ENCODE results near the gene CRTC3.

CRTC3 gene

GRCh38 chr15:90513893-90514292 is 15.8 kb upstream of the CRTC3 start:
- in situ Hi-C loops (cut with MboI; ENCODE audit: low sequenced_read_pairs), result loop anchor here (25.0 kb wide), 1 partner anchor 373 kb away; the partner anchor contains the start of gene FES

- in situ Hi-C loops (cut with MboI; ENCODE audit: low sequenced_read_pairs), result loop anchor here (25.0 kb wide), 1 partner anchor 368 kb away; the partner anchor contains the start of gene FES
Observed at GRCh38 chr15:90519688-90520087, 10.0 kb upstream of the CRTC3 start.

- in situ Hi-C loops (cut with MboI; ENCODE audit: low sequenced_read_pairs), result loop anchor here (25.0 kb wide), 1 partner anchor 367 kb away; the partner anchor contains the start of gene FES
Observed at GRCh38 chr15:90520365-90520764, 9.4 kb upstream of the CRTC3 start.

- in situ Hi-C loops (cut with MboI; ENCODE audit: low sequenced_read_pairs), result loop anchor here (25.0 kb wide), 1 partner anchor 364 kb away; the partner anchor contains the start of gene FES
Observed at GRCh38 chr15:90523373-90523772, 6.3 kb upstream of the CRTC3 start.

- in situ Hi-C loops (cut with MboI; ENCODE audit: low sequenced_read_pairs), result loop anchor here (25.0 kb wide), 1 partner anchor 363 kb away; the partner anchor contains the start of gene FES
Observed at GRCh38 chr15:90524018-90524803, 5.5 kb upstream of the CRTC3 start.

GRCh38 chr15:90529011-90529370 is 732 bp upstream of the CRTC3 start:
- in situ Hi-C loops (cut with MboI; ENCODE audit: low sequenced_read_pairs), result no loop called here

GRCh38 chr15:90530250-90531051 is 728 bp downstream of the CRTC3 start:
- in situ Hi-C loops (cut with MboI; ENCODE audit: low sequenced_read_pairs), result no loop called here

GRCh38 chr15:90531147-90531546 is 1.4 kb downstream of the CRTC3 start:
- in situ Hi-C loops (cut with MboI; ENCODE audit: low sequenced_read_pairs), result no loop called here

- in situ Hi-C loops (cut with MboI; ENCODE audit: low sequenced_read_pairs), result no loop called here
Observed at GRCh38 chr15:90535254-90535653, 5.5 kb downstream of the CRTC3 start.

GRCh38 chr15:90539789-90540188 is 10.1 kb downstream of the CRTC3 start:
- in situ Hi-C loops (cut with MboI; ENCODE audit: low sequenced_read_pairs), result no loop called here

GRCh38 chr15:90540768-90541167 is 11.0 kb downstream of the CRTC3 start:
- in situ Hi-C loops (cut with MboI; ENCODE audit: low sequenced_read_pairs), result no loop called here

GRCh38 chr15:90545095-90545494 is 15.4 kb downstream of the CRTC3 start:
- in situ Hi-C loops (cut with MboI; ENCODE audit: low sequenced_read_pairs), result no loop called here

- in situ Hi-C loops (cut with MboI; ENCODE audit: low sequenced_read_pairs), result no loop called here
Observed at GRCh38 chr15:90547540-90547939, 17.8 kb downstream of the CRTC3 start.

- in situ Hi-C loops (cut with MboI; ENCODE audit: low sequenced_read_pairs), result no loop called here
Observed at GRCh38 chr15:90550919-90551318, 21.2 kb downstream of the CRTC3 start.

GRCh38 chr15:90552162-90552928 is 22.6 kb downstream of the CRTC3 start:
- in situ Hi-C loops (cut with MboI; ENCODE audit: low sequenced_read_pairs), result no loop called here

GRCh38 chr15:90552929-90553211 is 23.1 kb downstream of the CRTC3 start:
- in situ Hi-C loops (cut with MboI; ENCODE audit: low sequenced_read_pairs), result no loop called here

- in situ Hi-C loops (cut with MboI; ENCODE audit: low sequenced_read_pairs), result no loop called here
Observed at GRCh38 chr15:90553248-90553745, 23.6 kb downstream of the CRTC3 start.

GRCh38 chr15:90557186-90558084 is 27.7 kb downstream of the CRTC3 start:
- in situ Hi-C loops (cut with MboI; ENCODE audit: low sequenced_read_pairs), result no loop called here

GRCh38 chr15:90558171-90558573 is 28.4 kb downstream of the CRTC3 start:
- in situ Hi-C loops (cut with MboI; ENCODE audit: low sequenced_read_pairs), result no loop called here

- in situ Hi-C loops (cut with MboI; ENCODE audit: low sequenced_read_pairs), result no loop called here
Observed at GRCh38 chr15:90559119-90559518, 29.4 kb downstream of the CRTC3 start.

Data from HL-60/S4 treated with phorbol 12-myristate 13-acetate at 8.2 ng/mL for 4 days and 3 days (cell line).